ENCODE results near the gene CENPM.
"Not testable (repeated sequence)": the region's sequence is repeated elsewhere in the genome, so short reads cannot be mapped to it uniquely, and the experiment has no call there.

Gene CENPM

DNA sequence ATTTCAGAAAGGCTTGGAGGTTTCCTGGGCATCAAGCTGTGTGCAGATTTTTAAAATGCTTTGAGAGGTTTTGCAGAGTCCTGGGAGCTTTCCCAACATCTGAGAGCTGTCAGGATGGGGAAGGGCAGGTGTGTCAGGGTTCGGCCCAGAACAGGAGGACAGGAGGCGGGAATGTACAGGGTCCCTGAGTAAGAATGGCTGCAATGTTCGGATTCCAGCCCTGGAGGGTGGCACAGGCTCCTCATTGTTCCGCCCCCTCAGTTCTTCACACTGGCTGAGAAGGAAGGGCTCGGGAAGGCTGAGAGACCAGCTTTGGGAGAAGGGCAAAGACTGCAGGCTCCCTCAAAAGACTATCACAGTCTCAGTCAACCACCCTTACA lies 17.1 kb upstream of the CENPM start:
- DNase-seq: no peak

DNA sequence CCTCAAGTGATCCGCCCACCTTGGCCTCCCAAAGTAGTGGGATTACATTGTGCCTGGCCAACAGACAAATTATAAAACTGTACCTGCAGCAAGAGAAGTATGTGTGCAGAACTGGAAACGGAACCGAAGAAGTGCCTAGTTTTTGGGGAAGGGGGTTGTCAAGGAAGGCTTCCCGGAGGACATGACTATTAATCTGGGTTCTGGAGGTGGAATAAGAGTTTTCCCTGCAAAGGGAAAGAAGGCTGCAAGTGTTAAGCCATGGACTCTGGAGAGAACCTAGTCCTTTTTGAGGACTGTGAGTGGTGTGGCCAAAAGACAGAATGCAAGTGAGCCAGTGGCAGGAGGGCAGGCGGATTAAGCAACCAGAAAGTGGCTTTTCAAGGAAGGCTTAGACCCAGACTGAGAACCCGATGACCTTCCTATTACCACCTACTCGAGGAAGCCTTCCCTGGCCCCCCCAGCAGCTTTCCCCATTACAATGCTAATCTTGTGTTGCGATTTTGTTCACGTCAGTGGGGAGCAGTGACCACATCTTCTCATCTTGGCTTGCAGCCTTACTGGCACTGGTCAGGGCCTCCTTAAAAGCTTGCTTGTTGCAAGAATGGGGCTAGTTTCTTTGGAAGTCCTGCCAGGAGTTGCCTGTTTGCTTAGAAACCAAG lies 16.6 kb upstream of the CENPM start:
- DNase-seq: no peak

DNA sequence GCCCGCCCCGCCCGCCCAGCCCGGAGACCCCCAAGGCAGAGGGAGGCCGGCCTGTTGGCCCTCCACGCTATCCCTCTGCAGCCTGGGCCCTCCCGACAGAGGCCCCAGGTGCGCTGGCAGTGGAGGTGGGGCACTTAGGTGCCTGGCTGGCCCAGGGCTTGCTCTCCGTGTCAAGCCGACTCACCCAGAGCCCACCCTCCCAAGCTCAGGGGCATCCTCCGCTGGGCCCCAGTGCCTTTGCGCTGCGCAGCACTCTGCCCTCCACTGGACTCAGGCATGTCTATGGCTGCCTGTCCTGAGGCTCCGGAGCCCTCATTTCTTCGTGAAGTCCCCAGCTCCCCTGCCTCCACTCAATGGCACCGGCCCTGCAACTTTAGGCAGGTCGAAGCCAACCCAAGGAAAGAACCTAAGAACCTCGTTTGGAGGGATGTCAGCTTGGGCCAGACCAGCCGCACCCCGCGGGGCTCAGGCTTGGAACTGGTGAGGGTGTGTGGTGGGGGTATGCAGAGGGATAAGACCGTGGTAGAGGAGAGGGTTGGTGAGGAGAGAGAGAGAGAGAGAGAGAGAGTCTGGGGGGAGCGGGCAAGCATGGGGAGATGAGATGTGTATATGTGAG lies 11.1 kb upstream of the CENPM start:
- no peak for DNase-seq

DNA sequence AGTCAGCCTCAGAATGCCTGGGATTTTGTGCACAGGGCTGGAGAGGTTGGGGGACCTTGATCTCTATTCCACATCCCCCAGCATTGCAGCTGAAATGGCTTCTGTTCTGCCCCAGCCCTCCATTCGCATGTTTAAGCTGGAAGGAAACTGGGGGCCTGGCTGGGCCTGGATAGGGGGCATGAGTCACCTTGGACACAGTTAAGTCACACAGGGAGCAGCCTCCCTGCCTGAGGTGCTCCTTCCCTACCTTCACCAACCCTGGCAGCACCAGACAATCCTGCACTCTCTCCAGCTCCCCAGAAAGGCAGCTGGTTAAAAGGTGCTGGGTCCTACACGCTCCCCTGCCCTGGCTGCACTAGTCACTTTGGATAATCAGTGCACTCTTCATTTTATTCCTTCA lies 5.8 kb upstream of the CENPM start:
- DNase-seq: no peak

DNA sequence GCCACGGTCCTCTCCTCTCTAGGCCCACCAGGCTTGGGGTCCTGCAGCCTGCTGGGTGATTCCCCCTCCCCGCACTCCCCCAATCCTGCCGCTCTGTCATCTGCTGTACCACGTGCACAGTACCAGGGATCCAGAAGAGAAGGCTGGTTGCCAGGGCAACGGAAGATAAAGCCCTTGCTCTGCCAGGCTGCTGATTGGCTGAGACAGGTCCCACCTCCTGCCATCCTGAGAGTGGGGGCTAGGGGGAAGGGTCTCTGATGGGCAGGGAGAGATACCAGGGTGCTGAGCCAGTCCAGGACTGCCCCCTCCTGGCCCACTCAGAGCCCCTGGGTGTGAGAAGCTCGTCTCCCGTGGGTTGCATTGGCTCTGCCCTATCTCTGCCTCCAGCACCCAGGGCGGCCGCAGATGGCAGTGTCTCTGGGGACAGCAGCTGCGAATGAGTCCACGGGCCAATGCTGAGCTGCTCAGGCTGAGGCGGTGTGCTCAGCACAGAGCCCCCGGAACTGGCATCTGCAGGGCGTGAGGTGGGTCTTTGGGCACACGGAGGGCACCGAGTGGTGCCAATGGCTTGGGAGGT lies 5.0 kb upstream of the CENPM start, which contains the start of gene SMIM45:
TSS of gene SMIM45 (plus strand) at position 253 of the 577 bp plus-strand sequence.
- no peak for DNase-seq

DNA sequence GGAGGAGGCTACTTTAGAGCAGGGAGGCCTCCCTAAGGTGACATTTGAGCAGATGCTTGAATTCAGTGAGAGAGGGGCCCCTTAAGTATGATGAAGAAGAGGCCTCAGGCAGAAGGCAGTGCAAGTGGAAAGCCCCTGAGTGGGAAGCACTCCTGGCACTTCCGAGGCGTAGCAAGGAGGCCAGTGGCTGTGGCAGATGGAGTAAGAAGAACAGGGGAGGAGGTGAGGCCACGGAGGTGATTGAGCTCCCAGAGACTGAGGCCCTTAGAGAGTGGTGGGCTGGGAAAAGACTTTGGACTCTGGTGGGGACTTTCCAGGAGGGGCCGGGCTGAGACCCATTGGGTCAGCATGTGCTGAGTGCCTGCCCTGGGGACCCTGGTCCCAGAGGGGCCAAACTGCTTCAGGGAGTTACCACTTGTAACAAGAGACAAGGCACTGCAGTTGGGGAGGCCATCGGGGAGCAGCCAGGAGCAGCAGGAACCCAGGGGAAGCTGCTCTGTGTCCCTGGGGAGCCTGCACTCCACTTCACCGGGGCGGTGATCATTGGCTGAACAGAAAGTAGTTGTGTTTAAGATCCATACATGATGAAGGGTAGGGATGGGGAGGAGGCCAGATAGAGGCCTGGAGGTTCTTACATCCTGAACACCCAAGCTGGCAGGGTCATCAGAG lies 2.5 kb upstream of the CENPM start:
- DNase-seq: no peak

DNA sequence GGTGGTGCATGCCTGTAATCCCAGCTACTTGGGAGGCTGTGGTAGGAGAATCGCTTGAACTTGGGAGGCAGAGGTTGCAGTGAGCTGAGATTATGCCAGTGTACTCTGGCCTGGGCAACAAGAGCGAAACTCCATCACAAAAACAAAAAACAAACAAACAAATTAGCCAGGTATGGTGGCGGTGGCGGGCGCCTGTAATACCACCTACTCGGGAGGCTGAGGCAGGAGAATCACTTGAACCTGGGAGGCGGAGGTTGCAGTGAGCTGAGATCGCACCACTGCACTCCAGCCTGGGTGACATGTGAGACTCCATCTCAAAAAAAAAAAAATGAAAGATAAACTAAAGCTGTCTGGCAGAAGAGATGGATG lies 2.0 kb upstream of the CENPM start:
- DNase-seq: not testable (repeated sequence)

DNA sequence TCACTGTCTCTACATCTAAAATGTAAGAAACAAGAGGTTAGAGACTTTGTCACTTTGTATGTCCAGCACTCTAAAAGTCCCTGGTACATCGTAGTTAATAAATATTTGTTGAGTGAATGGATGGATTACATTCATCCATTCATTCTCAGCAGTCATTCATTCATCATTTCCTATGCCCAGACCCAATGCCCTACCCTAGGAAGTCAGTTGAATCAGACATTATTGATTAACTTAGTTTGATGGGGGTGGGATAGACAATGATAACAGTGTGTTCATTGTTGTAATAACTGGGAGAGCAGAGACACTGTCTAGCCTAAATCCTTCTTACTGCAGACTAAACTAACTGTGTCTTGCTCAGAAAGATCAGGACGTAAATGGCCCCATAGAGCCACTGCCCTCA lies 1.2 kb upstream of the CENPM start:
- no peak for DNase-seq

DNA sequence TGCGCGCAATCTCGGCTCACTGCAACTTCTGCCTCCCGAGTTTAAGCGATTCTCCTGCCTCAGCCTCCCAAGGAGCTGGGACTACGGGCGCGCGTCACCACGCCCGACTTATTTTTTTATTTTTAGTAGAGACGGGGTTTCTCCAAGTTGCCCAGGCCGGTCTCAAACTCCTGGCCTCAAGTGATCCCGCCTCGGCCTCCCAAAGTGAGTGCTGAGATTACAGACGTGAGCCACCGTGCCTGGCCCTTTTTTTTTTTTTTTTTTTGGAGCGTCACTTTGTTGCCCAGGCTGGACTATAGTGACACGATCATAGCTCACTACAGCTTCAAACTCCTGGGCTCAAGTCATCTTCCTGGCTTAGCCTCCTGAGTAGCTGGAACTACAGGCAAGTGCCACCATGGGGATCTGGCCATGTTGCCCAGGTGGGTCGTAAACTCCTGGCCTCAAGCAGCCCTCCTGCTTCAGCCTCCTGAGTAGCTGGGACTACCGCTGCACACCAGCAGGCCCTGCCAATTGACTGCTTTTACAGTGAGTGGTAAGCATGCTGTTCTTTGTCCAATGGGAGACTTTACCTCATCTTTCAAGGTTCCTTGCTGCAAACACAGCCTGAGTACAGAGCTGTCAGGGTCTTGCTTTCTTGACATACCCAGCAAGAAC lies 600 bp upstream of the CENPM start:
- no peak for DNase-seq

DNA sequence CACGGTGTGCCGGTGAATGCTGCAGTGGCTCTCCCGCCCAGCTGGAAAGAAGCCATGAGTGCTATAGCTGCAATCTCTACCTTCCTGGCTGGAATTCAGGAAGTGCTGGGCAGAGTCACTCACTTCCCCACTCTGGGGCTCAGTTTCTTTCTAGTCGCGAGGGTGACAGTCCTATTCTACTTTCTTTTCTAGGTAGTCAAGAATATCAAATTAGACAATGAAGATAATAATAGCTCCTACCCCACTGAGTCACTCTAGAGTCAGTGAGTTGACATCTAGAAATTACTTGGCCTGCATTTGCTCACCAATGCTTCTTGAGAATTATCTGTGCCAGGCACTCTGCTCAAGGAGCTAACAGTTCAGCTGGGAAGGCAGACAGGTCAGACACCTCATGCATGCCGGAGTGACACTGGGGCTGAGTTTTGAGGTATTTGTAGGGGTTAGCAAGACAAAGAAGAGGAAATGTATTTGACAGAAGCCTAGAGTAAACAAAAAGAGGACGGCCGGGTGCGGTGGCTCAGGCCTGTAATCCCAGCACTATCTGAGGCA lies 3.2 kb downstream of the CENPM start:
- no peak for DNase-seq

DNA sequence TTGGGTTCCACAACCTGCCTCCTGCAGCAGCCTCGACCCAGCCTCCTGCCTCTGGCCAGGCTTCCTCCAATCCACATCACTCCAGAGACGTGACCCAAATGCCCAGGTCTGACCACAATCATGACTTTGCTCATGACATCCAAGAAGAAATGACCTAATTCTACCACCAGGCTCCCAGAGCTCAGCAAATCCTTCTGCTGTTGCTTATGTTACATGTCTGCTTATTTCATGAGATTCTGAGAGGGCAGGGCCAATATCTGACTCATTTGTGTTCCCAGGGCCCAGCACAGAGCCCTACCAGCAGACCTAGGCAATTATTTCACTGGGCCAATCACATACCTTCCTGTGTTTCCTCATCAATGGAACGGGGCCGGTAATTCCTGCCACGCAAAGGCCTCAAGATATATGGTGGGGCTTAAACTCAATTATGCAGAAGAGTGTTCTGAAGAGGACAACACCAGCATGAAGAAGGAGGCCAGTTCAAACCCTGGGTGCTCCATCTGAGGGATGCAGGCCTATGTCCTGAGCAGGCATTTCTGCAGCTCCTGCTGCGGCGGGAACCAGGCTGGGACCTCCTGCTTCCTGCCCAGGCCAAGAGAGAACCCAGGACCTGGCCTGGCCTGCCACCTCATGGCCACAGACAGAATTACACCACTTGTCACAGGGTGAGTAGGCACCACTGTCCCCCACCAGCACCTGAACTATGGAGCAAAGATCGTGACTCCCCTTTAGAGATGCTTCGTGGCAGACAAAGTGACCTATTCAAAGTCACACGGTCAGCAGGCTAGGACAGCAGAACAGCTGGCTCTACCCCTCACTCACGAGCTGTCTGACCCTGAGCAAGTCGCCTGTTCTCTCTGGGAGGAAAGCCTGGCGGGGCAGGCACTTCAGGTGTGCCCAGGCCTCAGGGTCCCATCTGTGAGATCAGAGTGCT lies 5.9 kb downstream of the CENPM start:
- DNase-seq: no peak

DNA sequence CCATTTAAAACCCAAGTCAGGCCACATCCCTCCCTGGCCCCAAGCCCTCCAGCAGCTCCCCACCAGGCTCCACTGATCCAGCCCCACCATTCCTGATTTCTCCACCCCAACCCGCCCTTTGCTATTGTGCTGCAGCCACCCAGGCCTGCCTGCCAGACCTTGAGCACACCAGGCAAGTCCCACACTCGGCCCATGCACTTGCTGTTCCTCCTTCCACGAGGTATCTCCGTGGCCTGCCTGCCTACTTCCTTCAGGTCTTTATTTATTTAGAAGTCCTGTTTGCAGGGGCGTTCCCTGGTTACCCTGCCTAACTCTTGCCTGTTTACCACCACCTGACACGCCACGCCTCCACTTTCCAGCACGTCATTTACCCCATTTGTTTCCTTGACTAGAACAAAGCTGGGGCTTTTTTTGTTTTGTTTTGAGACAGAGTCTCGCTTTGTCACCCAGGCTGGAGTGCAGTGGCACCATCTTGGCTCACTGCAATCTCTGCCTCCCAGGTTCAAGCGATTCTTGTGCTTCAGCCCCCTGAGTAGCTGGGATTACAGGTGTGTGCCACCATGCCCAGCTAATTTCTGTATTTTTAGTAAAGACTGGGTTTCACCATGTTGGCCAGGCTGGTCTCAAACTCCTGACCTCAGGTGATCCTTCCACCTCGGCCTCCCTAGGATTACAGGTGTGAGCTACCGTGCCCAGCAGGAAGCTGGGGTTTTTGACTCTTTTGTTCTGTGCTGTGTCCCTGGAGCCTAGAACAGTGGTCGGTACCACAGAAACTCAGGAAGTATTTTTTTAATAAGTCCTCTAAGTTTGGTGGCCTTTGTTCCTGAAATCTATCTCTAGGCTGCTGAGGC lies 6.7 kb downstream of the CENPM start:
- DNase-seq: no peak

DNA sequence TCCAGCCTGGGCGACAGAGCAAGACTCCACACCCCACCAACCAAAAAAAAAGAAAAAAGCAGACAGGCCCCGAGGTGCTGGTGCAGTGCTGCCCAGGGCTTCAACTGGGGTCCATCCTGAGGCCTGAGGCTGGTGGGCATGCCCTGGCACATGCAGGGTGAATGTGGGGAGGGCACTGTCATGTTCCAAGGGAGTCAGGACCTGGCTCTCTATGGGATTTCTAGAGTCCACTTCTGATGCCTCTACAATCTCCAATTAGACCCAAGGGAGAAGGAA lies 10.1 kb downstream of the CENPM start:
- no peak for DNase-seq

DNA sequence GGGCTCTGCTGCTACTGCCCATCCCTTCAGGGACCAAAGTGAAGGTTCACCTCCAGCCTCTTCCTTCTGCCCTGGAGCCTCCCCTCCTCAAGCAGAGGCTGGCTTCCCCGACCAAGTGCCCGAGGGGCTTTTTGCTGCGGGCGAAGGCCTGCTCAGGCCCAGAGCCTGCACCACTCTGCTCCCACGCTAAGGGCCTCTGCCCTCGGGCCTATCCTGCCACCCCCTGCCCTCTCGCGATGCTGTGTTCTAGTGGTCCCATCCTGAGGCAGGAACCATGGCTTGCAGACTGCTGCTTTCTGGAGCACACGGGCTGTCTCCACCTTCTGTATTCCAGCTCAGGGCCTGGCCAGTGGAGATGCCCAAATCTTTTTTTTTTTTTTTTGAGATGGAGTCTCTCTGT lies 11.4 kb downstream of the CENPM start:
- DNase-seq: no peak

DNA sequence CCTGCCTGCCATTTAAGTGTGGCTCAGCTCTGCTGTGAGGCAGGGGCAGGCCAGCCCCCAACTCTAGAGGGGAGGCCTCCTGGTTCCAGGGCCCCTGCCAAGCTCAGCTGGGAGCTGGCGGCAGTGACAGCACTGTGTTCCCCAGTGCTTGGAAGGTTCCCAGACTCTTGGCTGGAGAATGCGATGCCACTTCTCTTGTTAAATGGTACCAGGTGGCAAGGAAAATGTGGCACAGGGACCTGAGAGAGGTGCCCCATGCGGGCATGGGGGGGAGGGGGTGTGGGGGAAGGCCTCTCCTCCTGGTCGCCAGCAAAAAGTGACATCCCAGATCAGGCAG lies 12.0 kb downstream of the CENPM start:
- DNase-seq: no peak

DNA sequence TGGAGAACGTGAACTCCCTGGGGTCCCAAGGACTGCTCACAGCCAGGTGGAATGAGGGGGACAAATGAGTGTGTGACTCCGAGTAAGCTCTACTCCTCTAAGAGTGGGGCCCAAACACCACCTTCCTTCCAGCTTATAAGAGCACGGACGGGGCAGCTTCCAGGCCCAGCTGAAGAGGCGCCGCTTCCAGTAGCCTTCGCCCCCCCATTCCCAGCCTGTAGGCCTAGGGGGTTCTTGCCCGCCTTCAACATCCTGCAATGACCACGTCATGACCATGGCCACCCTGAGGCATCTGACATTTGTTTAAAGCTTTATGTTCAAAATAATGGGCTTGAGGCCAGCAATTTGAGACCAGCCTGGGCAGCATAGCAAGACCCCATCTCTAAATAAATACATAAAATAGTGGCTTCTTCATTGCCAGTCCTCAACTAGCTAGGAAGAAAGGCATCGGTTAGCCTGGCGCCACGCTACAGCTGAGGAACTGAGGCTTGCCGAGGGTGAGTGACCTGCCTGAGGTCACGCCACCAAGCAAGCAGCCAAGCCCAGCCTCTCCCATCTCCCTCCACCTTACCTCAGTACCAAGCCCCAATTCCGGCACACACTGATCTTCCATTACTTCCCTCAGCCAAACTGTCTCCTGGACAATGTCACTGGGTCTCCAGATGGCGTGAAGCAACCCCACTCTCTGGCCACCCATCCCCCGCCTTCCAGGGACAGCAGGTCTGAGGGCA lies 12.5 kb downstream of the CENPM start:
- DNase-seq: no peak

DNA sequence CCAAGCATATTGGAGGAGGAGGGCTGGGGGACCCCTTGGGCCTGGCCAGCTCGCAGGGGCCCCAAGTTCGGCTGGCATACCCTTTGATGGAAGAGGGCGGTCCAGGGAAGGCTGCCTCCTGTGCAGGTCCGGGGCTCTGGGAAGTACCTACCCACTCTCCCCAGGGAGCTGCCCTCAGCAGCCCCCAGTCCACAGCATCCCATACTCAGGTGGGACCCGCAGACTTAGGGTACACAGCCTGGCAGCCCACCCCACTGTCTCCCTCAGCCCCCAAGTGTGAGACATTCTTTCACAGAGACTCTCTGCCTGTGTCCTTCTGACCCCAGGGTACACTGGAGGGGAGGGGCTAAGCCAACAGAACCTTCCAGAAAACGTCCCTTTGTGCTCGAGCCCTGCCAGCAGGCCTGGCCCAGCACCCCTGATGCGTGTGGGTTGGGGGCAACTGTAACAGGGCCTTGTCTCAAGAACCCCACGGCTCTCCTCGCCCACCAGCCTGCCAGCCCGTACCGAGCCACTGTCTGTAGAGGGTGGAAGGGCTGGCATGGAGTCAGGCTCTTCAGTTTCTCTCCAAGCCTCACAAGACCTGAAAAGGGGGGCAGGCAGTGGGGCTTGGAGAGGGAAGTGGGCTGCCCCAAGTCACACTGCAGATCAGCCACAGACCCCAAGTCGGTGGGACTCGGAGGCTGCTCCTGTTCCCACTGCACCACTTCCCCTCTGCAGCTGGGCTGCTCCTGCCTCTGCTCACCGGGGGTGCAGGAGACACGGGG lies 13.4 kb downstream of the CENPM start:
- DNase-seq: no peak

DNA sequence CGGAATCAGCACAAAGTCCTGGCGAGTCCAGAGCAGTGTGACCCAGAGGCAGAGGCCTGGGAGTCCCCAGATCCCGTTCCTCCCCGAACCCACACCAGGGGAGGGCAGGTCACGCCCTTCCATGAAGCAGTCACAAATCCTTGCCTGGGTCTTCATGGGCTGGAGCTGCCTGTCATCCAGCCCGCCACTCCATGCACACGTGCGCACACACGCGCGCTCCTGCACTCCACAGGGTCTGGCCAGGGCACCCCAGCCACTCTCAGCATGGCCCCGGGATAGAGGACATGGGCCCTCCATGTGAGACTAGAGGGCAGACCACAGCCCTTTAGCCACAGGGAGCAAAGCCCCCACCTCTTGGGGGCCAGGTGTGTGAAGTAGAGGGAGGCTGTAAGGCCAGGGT lies 14.6 kb downstream of the CENPM start:
- DNase-seq: no peak

DNA sequence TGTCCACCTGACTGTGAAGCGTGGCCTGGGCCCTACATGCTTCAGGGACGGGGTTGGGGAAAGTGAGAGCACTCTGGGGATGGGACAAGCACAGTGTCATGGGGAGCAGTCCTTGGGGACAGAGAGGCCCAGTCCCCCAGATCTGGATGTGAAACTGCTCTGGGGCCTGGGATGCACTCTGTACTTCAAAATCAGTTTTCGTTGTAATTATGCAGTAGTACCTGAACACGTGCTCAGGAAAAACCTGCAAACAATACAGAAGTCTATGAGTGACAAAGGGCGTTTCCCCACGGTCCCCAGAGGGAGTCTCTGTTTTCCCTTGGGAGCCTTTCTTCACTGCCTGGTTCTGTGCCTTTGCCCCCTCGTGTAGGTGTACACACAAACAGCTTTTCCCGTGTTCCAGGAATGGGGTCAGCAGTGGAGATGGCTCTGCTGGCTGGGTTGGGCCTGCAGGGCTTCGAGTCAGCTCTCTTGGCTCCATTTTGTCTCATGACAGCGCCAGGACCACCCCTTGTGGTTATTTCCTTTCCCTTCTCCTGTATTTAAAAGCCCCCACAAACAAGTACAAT lies 15.2 kb downstream of the CENPM start:
- no peak for DNase-seq

DNA sequence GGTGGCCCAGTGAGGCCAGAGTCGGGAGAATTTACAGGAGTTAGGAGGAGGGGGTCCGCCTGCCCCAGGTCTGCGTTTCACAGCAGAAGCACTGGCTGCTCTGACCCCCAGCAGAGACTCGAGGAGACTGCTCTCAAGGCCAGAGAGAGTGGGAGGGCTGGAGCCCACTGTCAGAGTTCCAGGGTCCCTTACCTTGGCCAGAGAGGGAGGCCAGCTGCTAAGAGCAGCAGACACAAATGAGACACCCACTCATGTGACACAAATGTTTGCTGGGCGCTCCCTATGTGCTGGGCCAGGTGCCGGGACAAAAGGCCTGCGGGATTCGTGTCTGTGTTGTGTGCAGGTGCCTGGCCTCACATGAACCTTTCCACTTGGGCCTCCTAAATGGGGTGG lies 17.5 kb downstream of the CENPM start:
- DNase-seq: no peak
